Endothelial cell of umbilical vein (primary cell): Measurements from ENCODE around the gene TMEM97. TPM values are rescaled to one million over a fixed set of nuclear protein-coding genes. Genes with fewer than 3 reads are reported as not detected.

Experiments used
- BruUV-seq: library from RNA; stranded (reverse); fragments of 400-500 nt; replicated peaks from 2 replicates; lab custom pipeline; 2021; lab: Mats Ljungman, UMichigan
- CTCF ChIA-PET: fragments of 300-600, 350-600 bp; sonication (Branson Sonifier 250); formaldehyde crosslinking; loops from one replicate; lab custom pipeline; 2021; ENCODE audit warnings: antibody characterized with exemption, inconsistent platforms; lab: Charles Lee
- POLR2A ChIA-PET: fragments of 300-600, 350-600 bp; sonication (Branson Sonifier 250); formaldehyde crosslinking; loops from one replicate; lab custom pipeline; 2021; ENCODE audit warnings: antibody characterized with exemption, inconsistent platforms; lab: Charles Lee
- DNase-seq: peaks from one replicate; pipeline ENCODE4 v3.0.0-alpha.2; 2011; ENCODE audit warnings: low read depth, low spot score
- FAIRE-seq: peaks from 2 replicates; lab custom pipeline; 2011; peaks lifted over from hg19 to GRCh38; lab: Jason Lieb, UNC
- H2AFZ ChIP-seq: 2 replicates; pipeline ENCODE4 v1.6.0; 2012; ENCODE audit warnings: low read depth, low read length, control low read depth, inconsistent platforms
- H3K27ac ChIP-seq: 2 replicates; pipeline ENCODE4 v1.5.1; 2011; ENCODE audit warnings: low read depth, mild to moderate bottlenecking, control low read depth, low read length, moderate library complexity; ENCODE audit not compliant: insufficient read depth
- H3K27me3 ChIP-seq, 2 experiments: 2 replicates each; pipeline versions ENCODE4 v1.6.0 to v1.6.1; 2011; ENCODE audit warnings: low read length in 2 of 2, mixed read lengths in 1 of 2; ENCODE audit not compliant: control insufficient read depth in 2 of 2, insufficient read depth in 2 of 2
- H3K36me3 ChIP-seq, 2 experiments: 2 replicates in 1 of 2; 3 replicates in 1 of 2; pipeline ENCODE4 v1.5.1; 2011; ENCODE audit warnings: low read length in 2 of 2, mild to moderate bottlenecking in 1 of 2, moderate library complexity in 1 of 2; ENCODE audit not compliant: control insufficient read depth in 2 of 2, insufficient read depth in 2 of 2; ENCODE audit errors: extremely low read depth in 1 of 2
- H3K4me1 ChIP-seq: 3 replicates; pipeline ENCODE4 v1.5.1; 2011; ENCODE audit warnings: mild to moderate bottlenecking, low read length; ENCODE audit not compliant: control insufficient read depth, insufficient read depth; ENCODE audit errors: extremely low read depth
- H3K4me2 ChIP-seq: 2 replicates; pipeline ENCODE4 v1.6.1; 2011; ENCODE audit warnings: low read length, control low read depth, mixed read lengths; ENCODE audit not compliant: insufficient read depth
- H3K4me3 ChIP-seq, 3 experiments: fragments of 200-600 bp in 1 of 3; sonication (generic), shearing (Covaris generic) in 1 of 3; replicated peaks in 1 of 3; 2 replicates each; pipeline ENCODE4 v1.5.1; 2011 to 2016; ENCODE audit warnings: control low read depth in 3 of 3, low read length in 3 of 3, mild to moderate bottlenecking in 2 of 3, inconsistent platforms in 1 of 3, low read depth in 1 of 3, moderate library complexity in 1 of 3; ENCODE audit not compliant: insufficient read depth in 1 of 3
- H3K79me2 ChIP-seq: 2 replicates; pipeline ENCODE4 v1.6.0; 2012; ENCODE audit warnings: low read length, inconsistent platforms; ENCODE audit not compliant: control insufficient read depth, insufficient read depth
- H3K9ac ChIP-seq: replicated peaks from 2 replicates; pipeline ENCODE3; 2011; ENCODE audit warnings: low read length, control low read depth; ENCODE audit not compliant: insufficient read depth; ENCODE audit errors: extremely low read depth
- H3K9me1 ChIP-seq: replicated peaks from 3 replicates; pipeline ENCODE4 v1.6.0; 2011; ENCODE audit warnings: mild to moderate bottlenecking, low read length; ENCODE audit not compliant: control insufficient read depth, insufficient read depth; ENCODE audit errors: extremely low read depth
- H3K9me3 ChIP-seq: replicated peaks from 2 replicates; pipeline ENCODE4 v1.5.1; 2012; ENCODE audit warnings: low read length, inconsistent platforms; ENCODE audit not compliant: control insufficient read depth, insufficient read depth
- H4K20me1 ChIP-seq: replicated peaks from 2 replicates; pipeline ENCODE3; 2011; ENCODE audit warnings: mild to moderate bottlenecking, low read length; ENCODE audit not compliant: control insufficient read depth, insufficient read depth; ENCODE audit errors: extremely low read depth
- EZH2 ChIP-seq: IDR thresholded peaks from 2 replicates; pipeline ENCODE4 v1.6.1; 2012; ENCODE audit warnings: borderline replicate concordance, low read depth, mild to moderate bottlenecking, moderate library complexity, low read length, inconsistent platforms; ENCODE audit not compliant: severe bottlenecking
- FOS ChIP-seq: IDR thresholded peaks from 2 replicates; pipeline ENCODE4 v1.6.1; 2011; ENCODE audit warnings: mild to moderate bottlenecking, low read length, moderate library complexity, borderline replicate concordance; ENCODE audit not compliant: insufficient read depth
- GATA2 ChIP-seq: IDR thresholded peaks from 2 replicates; pipeline ENCODE4 v1.7.0; 2011; ENCODE audit warnings: low read depth, mild to moderate bottlenecking, moderate library complexity, mixed read lengths, low read length; ENCODE audit not compliant: insufficient read length, insufficient read depth
- JUN ChIP-seq: IDR thresholded peaks from 2 replicates; pipeline ENCODE4 v1.6.1; 2011; ENCODE audit warnings: borderline replicate concordance, low read depth; ENCODE audit not compliant: insufficient read length, insufficient read depth
- MYC ChIP-seq: IDR thresholded peaks from one replicate; pipeline ENCODE4 v1.6.1; 2011; ENCODE audit warnings: mild to moderate bottlenecking, low read depth, low read length
- POLR2A ChIP-seq: IDR thresholded peaks from 2 replicates; pipeline ENCODE4 v1.6.1; 2012; ENCODE audit warnings: low read depth, mild to moderate bottlenecking, control low read depth, low read length
- POLR2AphosphoS5 ChIP-seq: IDR thresholded peaks from 2 replicates; pipeline ENCODE4 v1.6.1; 2012; ENCODE audit warnings: low read depth, mild to moderate bottlenecking, control low read depth, low read length, moderate library complexity; ENCODE audit not compliant: insufficient read depth
- dilution Hi-C: fragments of 300-500 bp; cut with MboI; formaldehyde crosslinking; loops from one replicate; pipeline ENCODE4 v1.15.0; 2019; ENCODE audit warnings: low sequenced_read_pairs; ENCODE audit not compliant: extremely low pct_ligation_motif_present
- intact Hi-C: fragments of 100-400 bp; cut with micrococcal nuclease; formaldehyde crosslinking; loops from one replicate; pipeline ENCODE4 v1.10.0; 2022
- polyA plus RNA-seq, 4 experiments: library from polyadenylated mRNA; depleted of rRNA in 3 of 4; stranded (reverse) in 3 of 4; unstranded in 1 of 4; fragments of >200 nt; gene quantifications; 2 replicates each; pipeline versions ENCODE4 v1.2.1 to v1.2.3, GENCODE V29; 2011 to 2012; ENCODE audit warnings: missing spikeins in 1 of 4
- total RNA-seq: library from RNA; stranded (reverse); gene quantifications from 2 replicates; pipeline ENCODE4 v1.2.3, GENCODE V29; 2021
- TF ChIP-seq, protein P1 (sequence below): IDR thresholded peaks from 2 replicates; pipeline ENCODE4 v1.6.1; 2011; ENCODE audit not compliant: insufficient read depth, insufficient read length
- TF ChIP-seq, protein P2 (sequence below), 2 donors: IDR thresholded peaks; 1 replicate in 1 of 2; 2 replicates in 1 of 2; pipeline ENCODE4 v1.5.1; 2011; ENCODE audit warnings: low read length in 2 of 2, mild to moderate bottlenecking in 2 of 2, moderate library complexity in 2 of 2, control low read depth in 1 of 2, inconsistent platforms in 1 of 2, low read depth in 1 of 2; ENCODE audit not compliant: insufficient read depth in 1 of 2; ENCODE audit errors: extremely low read depth in 1 of 2

TMEM97 gene
- total and polyA plus RNA-seq, 2 donors (not counting 3 experiments of a cell fraction or from before 2014, with no cell fraction given): 27.0 to 43.5 TPM

DNA sequence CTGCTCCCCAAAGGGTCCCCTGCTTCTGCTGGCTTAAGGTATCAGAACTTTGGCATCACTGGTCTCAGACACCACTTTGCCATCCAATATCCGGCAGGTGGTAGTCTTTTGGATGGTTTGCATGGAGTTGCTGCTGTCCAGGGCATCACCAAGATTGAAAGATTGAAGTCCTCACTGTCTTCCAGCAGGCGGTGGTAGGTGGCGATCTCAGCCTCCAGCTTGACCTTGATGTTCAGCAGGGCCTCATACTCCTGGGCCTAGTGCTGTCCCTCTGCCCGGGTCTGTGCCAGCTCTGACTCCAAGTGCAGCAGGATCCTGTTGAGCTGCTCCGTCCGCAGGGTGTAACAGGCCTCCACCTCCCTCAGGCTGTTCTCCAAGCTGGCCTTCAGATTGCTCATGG, 43.0 kb upstream of the TMEM97 start:
- ChIA-PET CTCF (interaction anchor here (1.9 to 2.2 kb wide), 2 partner anchors 11 to 24 kb away, joined by 4 to 9 read pairs; no protein-coding TSS in a partner anchor), POLR2A (no interaction called here)
- Histone ChIP-seq H3K4me1 (no peaks in the 10 kb centered on the region), H3K27me3 (peaks cover 0 to 9% of the 10 kb centered on the region in 2 experiments), H3K27ac (no peak overlapping the region), H3K79me2 (no peaks in the 10 kb centered on the region), H3K36me3 (no peaks in the 10 kb centered on the region), H3K9ac (no peak overlapping the region), H3K4me3 (no peak overlapping the region), H3K4me2 (no peak overlapping the region), H4K20me1 (peaks cover 3% of the 10 kb centered on the region), H2AFZ (no peak overlapping the region), H3K9me1 (no peaks in the 10 kb centered on the region), H3K9me3 (no peaks in the 10 kb centered on the region)
- FAIRE-seq (no peak), DNase-seq (no peak)
- BruUV-seq: no TSS peak
- intact Hi-C loops (no loop called here), dilution Hi-C loops (no loop called here)
- TF ChIP-seq JUN (no peak), POLR2A (no peak), GATA2 (no peak), FOS (no peak), EZH2 (no peak), POLR2AphosphoS5 (no peak), MYC (no peak)
- TF ChIP-seq, protein P1, sequence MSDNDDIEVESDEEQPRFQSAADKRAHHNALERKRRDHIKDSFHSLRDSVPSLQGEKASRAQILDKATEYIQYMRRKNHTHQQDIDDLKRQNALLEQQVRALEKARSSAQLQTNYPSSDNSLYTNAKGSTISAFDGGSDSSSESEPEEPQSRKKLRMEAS: no peak
- TF ChIP-seq, protein P2, sequence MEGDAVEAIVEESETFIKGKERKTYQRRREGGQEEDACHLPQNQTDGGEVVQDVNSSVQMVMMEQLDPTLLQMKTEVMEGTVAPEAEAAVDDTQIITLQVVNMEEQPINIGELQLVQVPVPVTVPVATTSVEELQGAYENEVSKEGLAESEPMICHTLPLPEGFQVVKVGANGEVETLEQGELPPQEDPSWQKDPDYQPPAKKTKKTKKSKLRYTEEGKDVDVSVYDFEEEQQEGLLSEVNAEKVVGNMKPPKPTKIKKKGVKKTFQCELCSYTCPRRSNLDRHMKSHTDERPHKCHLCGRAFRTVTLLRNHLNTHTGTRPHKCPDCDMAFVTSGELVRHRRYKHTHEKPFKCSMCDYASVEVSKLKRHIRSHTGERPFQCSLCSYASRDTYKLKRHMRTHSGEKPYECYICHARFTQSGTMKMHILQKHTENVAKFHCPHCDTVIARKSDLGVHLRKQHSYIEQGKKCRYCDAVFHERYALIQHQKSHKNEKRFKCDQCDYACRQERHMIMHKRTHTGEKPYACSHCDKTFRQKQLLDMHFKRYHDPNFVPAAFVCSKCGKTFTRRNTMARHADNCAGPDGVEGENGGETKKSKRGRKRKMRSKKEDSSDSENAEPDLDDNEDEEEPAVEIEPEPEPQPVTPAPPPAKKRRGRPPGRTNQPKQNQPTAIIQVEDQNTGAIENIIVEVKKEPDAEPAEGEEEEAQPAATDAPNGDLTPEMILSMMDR (IDR thresholded peaks at IDR 0.05; ENCODE audit: extremely low read depth in 1 of 2, insufficient read depth in 1 of 2, low read depth in 1 of 2, low read length in 2 of 2): no peak
